ENCODE results near the gene GSX2.
"Not testable (repeated sequence)": the region's sequence is repeated elsewhere in the genome, so short reads cannot be mapped to it uniquely, and the experiment has no call there.

Gene GSX2

DNA sequence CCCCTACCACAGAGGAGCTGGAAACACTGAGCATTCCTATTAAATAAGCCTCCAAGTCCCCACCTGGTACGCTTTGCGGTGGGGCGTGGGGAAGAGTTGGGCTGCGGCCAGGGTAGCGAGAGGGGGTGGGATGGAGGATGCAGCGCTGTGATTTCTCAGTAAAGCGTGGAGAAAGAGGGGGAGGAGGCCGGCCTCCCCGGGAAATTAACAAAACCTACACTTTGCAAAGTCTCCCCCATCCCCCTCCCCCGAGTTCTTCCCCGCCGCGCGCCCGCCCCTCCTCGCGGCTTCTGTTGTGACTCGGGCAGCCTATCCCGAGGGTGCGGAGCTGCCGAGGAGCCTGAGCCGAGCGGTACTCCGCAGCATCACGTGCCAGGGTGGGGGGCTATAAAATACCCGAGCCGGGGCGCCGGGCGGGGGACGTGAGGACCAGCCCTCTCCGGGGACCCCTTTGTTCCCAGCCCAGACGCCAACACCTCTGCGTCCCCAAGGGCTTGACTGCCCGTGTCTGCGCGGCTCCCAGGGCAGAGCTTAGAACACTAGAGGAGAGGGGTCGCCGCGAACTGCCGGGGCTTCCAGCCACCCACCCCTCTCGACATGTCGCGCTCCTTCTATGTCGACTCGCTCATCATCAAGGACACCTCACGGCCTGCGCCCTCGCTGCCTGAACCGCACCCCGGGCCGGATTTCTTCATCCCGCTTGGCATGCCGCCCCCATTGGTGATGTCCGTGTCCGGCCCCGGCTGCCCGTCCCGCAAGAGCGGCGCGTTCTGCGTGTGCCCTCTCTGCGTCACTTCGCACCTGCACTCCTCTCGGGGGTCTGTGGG lies at the start of gene GSX2:
TSS of gene GSX2 (plus strand) at position 416 of the 827 bp plus-strand sequence. CDS start at position 598, 182 bp downstream.
- DNase-seq: no peak

DNA sequence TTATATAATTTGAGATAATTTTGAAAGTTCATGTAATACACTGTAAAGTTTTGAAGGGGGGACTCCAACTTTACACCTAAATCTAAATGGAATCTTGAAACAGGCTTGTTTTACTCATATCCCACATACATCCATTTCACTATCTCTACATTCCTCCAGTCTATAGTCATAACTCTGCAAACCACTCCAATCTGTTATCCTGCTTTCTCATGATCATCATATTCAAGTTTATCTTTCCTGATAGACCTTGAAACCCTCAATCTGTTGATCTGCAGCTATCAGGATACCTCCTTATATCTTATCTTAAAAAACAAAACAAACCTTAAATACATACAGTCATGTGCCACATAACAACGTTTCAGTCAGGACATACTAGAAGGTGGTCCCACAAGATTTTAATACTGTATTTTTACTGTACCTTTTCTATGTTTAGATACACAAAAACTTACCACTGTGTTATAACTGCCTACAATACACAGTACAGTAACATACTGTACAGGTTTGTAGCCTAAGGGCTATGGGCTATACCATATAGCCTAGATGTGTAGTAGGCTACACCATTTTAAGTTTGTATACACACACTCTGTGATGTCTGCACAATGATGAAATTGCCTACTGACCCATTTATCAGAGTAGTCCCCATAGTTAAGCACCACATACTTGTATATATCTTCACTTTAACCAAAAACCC lies 49.6 kb upstream of the GSX2 start:
- DNase-seq: no peak

DNA sequence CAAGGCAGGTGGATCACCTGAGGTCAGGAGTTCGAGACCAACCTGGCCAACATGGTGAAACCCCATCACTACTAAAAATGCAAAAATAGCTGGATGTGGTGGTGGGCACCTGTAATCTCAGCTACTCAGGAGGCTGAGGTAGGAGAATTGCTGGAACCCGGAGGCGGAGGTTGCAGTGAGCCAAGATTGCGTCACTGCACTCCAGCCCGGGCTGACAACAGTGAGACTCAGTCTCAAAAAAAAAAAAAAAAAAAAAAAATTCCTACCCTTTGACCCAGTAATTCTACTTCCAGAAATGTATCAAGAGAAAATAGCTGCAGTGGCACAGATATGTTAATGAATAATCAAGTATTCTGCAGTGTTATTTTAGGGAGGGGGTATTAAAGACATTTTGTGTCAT lies 46.6 kb upstream of the GSX2 start:
- DNase-seq: not testable (repeated sequence)

GRCh38 chr4:54054501-54054900 lies 45.5 kb upstream of the GSX2 start:
- DNase-seq: no peak

DNA sequence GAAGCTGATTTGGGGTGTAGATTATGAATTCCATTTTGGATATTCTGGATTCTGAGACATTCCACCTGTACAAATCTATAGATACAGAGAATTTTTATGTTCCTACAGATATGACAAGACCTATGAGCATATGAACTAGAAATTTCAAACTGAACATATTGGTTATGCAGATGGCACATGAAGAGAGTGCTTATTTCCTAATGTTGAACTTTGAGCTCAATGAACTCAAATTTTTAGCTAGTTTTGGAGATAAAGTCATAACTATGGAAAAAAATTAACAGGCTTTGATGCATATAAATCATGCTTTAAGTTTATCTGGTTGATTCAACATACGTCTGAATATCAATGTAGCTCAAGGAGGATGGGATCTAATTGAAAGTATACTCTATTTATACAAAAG lies 44.5 kb upstream of the GSX2 start:
- no peak for DNase-seq

DNA sequence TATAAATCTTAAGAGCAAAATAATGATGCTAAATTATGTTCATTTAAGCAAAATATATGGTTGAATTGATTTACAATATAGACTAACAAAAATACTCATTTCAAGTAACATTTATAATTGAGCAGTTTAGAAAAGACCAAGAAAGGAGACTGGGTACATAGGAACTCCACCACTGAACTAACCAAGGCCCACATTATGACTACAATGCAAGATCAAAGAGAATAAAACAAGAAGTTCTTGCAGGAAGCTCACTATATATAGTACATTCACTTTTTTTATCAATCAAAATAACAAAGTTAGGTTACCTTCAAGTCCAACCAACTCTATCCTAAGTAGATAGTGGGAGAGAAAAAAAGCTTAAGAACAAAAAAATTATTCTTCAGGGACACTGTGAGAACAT lies 43.6 kb upstream of the GSX2 start:
- DNase-seq: no peak

DNA sequence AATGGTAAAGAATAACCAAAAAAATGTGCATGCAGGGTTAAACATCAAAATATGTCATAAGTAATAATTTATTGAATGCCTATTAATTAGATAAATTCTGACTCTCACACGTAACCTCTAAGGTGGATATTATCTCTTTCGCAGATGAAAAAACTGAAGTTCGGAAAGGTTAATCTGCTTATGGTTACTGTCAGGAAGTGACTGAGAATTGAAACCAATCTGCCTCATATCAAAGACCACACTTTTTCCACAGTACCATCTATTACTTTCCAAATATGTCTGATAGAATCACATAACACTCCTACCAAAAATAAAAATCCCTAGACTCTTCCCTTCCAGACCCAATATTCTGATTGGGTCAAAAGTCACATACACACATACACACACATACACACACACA lies 41.8 kb upstream of the GSX2 start:
- no peak for DNase-seq

GRCh38 chr4:54060116-54060515 lies 39.8 kb upstream of the GSX2 start:
- DNase-seq: no peak

GRCh38 chr4:54061067-54061466 lies 38.9 kb upstream of the GSX2 start:
- no peak for DNase-seq

- no peak for DNase-seq
Observed at GRCh38 chr4:54061873-54062272, 38.1 kb upstream of the GSX2 start.

GRCh38 chr4:54062392-54062791 lies 37.6 kb upstream of the GSX2 start:
- no peak for DNase-seq

GRCh38 chr4:54063229-54063628 lies 36.7 kb upstream of the GSX2 start:
- no peak for DNase-seq

- peak; percentile 65 for DNase-seq
Observed at GRCh38 chr4:54063737-54064316, 36.1 kb upstream of the GSX2 start.

DNA sequence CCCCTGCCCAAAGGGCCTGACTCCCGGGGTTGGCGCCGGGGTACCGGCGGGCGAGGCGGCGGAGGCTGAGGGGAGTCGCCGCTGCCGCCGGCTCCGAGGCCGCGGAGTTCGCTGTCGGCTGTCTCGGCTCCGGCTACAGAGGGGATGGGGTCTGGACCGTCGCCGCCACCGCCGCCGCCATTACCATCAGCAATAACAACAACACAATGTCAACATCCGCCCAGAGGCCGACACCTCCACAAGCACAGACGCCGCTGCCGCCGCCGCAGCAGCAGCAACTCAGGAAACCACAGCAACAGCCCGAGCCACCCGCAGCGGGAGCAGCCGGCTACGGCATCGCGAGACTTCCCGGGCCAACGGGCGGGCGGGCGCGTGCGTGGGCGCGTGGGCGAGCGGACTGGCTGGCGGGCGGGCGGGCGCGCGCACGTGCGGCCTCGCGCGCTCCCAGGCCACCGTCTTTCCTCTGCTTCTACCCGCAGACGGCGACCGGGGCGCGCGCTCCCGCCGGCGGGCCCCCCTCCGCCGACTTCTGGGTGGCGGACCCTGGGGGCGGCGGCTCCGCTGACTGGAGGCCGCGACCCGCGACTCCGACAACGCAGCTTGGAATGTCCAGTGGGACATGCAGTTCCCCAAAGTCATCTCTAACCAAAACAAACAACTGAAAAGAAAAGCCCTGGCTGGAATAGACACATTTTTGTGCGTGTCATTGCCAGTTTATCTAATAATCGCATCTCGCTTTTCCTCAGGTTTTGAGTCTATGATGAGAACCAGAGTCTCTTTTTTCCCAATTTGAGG lies 35.4 kb upstream of the GSX2 start, which contains the start of gene CHIC2:
TSS of gene CHIC2 (minus strand) at position 289 of the 795 bp plus-strand sequence. CDS start 305 bp downstream, outside the sequence.
- peak; percentile 98 for DNase-seq

DNA sequence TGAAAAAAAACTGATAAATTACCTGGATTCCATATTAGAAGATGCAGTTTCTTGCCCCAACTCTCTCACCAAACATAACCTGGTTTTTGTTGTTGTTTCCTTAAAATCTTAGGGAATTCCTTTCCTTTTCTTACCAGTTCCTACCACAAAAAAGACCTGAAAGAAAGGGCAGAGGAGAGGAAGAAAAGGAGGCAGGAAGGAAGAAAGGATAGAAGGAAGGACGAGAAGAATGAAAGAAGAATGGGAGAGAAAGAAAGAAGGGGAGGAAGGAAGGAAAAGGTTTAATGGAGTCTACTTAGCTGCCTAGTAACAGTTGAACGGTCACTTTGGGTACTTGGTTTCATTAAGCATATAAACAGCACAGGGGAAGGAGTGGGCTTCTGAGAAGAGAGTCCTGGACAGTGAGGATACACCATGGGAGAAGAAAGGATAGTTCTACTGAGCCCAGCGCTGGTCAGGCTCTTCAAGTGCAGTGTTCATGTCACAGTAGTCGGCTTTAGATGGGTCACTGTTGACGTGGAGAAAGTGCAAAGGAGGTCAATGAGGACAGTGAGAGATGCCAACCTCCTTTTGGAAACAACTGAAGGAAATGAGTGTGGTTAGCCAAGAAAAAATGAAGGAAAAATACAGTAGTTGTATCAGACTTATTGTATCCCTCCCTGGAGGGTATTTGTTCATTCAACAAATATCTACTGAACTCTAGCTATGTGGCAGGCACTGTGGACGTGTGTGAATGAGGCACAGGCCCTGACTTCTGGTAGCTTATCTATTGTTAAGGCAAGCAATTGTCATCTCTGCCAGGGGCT lies 34.5 kb upstream of the GSX2 start:
- no peak for DNase-seq

GRCh38 chr4:54066088-54066415 lies 33.9 kb upstream of the GSX2 start:
- no peak for DNase-seq

DNA sequence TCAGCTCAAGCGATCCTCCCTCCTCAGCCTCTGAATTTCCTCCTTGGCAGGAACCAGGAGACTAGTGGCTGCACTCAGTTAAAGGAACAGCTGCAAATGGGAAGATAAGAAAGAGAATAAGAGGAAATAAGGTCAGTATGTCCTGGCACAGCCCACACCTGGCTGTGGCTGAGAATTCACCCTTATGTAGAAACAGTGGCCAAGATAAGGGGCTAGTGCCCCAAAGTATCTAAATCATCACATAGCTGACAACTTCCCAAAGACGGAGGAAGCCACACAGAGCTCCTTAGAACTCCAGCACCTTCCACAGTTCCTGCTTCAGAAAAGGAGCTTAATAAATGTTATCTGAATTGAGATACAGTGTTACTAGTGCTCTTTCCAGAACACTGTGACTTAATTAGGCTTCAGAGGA lies 33.2 kb upstream of the GSX2 start:
- DNase-seq: no peak

DNA sequence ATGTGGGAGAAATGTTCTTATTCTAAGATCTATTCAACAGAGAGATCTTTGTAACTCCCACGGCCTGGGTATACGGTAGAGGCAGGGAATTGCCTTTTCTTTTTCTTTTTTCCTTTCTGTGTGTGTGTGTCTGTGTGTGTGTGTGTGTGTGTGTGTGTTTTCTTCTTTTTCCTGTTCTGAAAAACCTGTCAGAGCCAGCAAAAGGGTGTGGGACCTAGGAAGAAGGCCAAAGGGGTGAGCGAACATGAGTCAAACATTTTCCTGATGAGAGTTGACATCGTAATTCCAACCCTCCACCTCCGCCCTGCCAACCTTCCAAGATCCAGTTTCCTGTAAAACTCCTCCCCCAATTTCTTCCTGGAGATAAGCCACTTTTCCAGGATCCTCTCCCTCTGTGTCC lies 32.8 kb upstream of the GSX2 start:
- peak; percentile 49 for DNase-seq

GRCh38 chr4:54073271-54073880 lies 26.6 kb upstream of the GSX2 start:
- DNase-seq: no peak

DNA sequence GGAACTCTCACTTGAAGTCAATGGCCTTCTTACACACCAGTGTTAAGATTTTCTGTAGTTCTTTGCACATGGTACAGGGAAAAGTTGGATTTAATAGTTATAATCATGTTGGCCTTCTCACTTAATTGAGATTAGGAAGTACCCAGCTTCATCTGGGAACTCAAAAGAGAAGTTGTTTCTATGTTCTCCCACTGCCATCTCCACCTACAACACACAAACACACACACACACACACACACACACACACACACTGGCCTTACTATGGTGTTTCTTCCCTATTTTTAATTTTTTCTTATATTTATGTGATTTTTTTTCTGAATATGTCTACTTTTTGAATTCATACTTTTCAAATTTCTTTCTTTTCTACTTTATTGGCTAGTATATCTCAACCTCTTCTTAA lies 25.6 kb upstream of the GSX2 start:
- DNase-seq: no peak

GRCh38 chr4:54076673-54077072 lies 23.3 kb upstream of the GSX2 start:
- no peak for DNase-seq

DNA sequence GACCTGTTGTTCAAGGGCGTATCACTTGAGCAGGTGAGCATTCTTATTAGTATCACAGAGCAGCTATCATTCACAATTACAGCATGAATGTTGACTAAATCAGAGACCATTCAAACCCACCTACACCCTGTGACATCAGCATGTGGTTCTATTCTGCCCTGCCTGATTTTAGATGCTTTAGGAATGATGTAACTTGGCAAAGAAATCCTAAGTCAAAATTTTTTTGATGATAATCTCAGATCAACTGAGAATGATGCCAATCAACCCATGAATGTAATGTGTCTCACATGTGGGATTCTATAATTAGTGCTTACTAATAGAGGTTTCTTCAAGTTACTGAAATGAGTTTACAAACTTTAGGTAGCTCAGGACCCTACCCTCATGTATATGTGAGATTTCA lies 22.2 kb upstream of the GSX2 start:
- no peak for DNase-seq
